ENCODE data around the gene CARD19.

DNA sequence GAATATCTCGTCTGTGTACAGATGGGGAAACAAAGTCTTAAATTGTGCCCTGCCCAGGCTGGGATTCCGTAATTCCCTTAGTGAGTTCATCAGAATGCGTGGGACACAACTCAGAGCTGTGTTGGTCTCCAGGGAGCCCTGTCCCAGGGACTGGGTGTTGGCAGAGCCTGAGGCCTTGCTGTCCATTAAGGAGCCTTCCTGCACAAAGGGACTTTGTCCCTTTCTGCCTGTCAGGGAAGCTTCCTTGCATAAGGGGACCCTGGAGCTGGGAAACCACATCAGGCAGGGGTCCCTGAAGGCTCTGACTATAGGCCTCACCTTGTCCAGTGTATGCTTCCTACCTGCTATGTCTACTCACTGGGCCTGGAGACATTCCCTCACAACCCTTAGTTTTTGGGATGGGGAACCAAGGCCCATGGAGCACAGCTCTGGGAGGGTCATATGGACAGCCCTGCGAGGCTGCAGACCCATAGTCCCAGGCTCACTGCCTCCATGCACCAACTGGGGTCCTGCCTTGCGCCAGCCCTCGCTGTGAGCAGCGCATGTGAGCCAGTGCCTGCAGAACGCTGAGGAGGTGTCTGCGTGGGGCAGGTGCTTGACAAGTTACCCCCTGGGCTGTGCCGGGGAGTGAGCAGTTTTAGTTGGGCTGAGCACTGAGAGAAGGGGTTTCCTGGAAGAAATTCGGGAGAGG lies 1.6 kb downstream of the CARD19 start:
- TF ChIP-seq CTCF (IDR thresholded peaks at IDR 0.05 in 4 of 5, conservative IDR thresholded peaks at IDR 0.05 in 1 of 5) (no peak), POLR2A (IDR thresholded peaks at IDR 0.05) (no peak)

All from gastrocnemius medialis (tissue), 4 donors.